Inferior parietal cortex (tissue), 1 donor: Measurements from ENCODE around the gene SLC2A4.
"Not testable (repeated sequence)": the region's sequence is repeated elsewhere in the genome, so short reads cannot be mapped to it uniquely, and the experiment has no call there.

Experiments used
- DNase-seq: peaks from one replicate; pipeline ENCODE4 v3.0.0-alpha.2; 2016; ENCODE audit errors: extremely low spot score

Gene SLC2A4

GRCh38 chr17:7324438-7324779 is 42.9 kb downstream of the SLC2A4 start:
- DNase-seq = no peak

GRCh38 chr17:7325031-7325528 is 43.6 kb downstream of the SLC2A4 start:
- DNase-seq = no peak

- DNase-seq = no peak
These were observed 44.7 kb downstream of the SLC2A4 start for GRCh38 chr17:7326186-7326585.

GRCh38 chr17:7327056-7327455 is 45.5 kb downstream of the SLC2A4 start:
- no peak for DNase-seq

- DNase-seq = no peak
These were observed 46.0 kb downstream of the SLC2A4 start for GRCh38 chr17:7327501-7327900.

- no peak for DNase-seq
These were observed 46.5 kb downstream of the SLC2A4 start for GRCh38 chr17:7328009-7328408.

- no peak for DNase-seq
These were observed 47.4 kb downstream of the SLC2A4 start, which contains the start of gene NEURL4 for GRCh38 chr17:7328840-7329373. Gene NEURL4 (minus strand): TSS chr17:7329335. CDS start chr17:7329312, 23 bp downstream.

- peak; percentile 98 for DNase-seq
These were observed 48.0 kb downstream of the SLC2A4 start for GRCh38 chr17:7329374-7329996.

GRCh38 chr17:7329997-7330637 is 48.6 kb downstream of the SLC2A4 start:
- DNase-seq = peak; percentile 70

GRCh38 chr17:7330638-7331015 is 49.1 kb downstream of the SLC2A4 start:
- DNase-seq = no peak

GRCh38 chr17:7332111-7332510 is 50.6 kb downstream of the SLC2A4 start:
- DNase-seq = no peak

GRCh38 chr17:7332600-7333069 is 51.1 kb downstream of the SLC2A4 start:
- DNase-seq = not testable (repeated sequence)

GRCh38 chr17:7334938-7335538 is 53.5 kb downstream of the SLC2A4 start:
- no peak for DNase-seq

- DNase-seq = not testable (repeated sequence)
These were observed 54.2 kb downstream of the SLC2A4 start for GRCh38 chr17:7335765-7336164.

GRCh38 chr17:7336240-7337175 is 55.0 kb downstream of the SLC2A4 start, which contains the start of gene ACAP1:
Gene ACAP1 (plus strand): TSS chr17:7336529. CDS start chr17:7336735, 206 bp downstream.
- DNase-seq = no peak

- DNase-seq = not testable (repeated sequence)
These were observed 56.1 kb downstream of the SLC2A4 start for GRCh38 chr17:7337600-7337999.
